ENCODE measurements around the gene FRMD8. TPM values are rescaled to one million over a fixed set of nuclear protein-coding genes. Genes with fewer than 3 reads are reported as not detected.

FRMD8 gene
- total RNA-seq, 1 donor from 2014 or later: 121 TPM

- DNase-seq (ENCODE audit: extremely low read depth, low read depth, low spot score): no peak
These were observed 47.7 kb downstream of the FRMD8 start for GRCh38 chr11:65434057-65434666.

- no peak for DNase-seq (ENCODE audit: extremely low read depth, low read depth, low spot score)
These were observed 48.4 kb downstream of the FRMD8 start for GRCh38 chr11:65434667-65435410.

GRCh38 chr11:65435411-65435931 lies 49.0 kb downstream of the FRMD8 start:
- no peak for DNase-seq (ENCODE audit: extremely low read depth, low read depth, low spot score)

GRCh38 chr11:65435981-65436411 lies 49.6 kb downstream of the FRMD8 start:
- no peak for DNase-seq (ENCODE audit: extremely low read depth, low read depth, low spot score)

- no peak for DNase-seq (ENCODE audit: extremely low read depth, low read depth, low spot score)
These were observed 50.1 kb downstream of the FRMD8 start for GRCh38 chr11:65436412-65437032.

- DNase-seq (ENCODE audit: extremely low read depth, low read depth, low spot score): no peak
These were observed 51.2 kb downstream of the FRMD8 start for GRCh38 chr11:65437436-65438227.

- DNase-seq (ENCODE audit: extremely low read depth, low read depth, low spot score): no peak
These were observed 52.1 kb downstream of the FRMD8 start for GRCh38 chr11:65438257-65439151.

GRCh38 chr11:65439331-65440181 lies 53.1 kb downstream of the FRMD8 start:
- no peak for DNase-seq (ENCODE audit: extremely low read depth, low read depth, low spot score)

GRCh38 chr11:65440831-65441499 lies 54.5 kb downstream of the FRMD8 start:
- no peak for DNase-seq (ENCODE audit: extremely low read depth, low read depth, low spot score)

GRCh38 chr11:65442842-65443331 lies 56.5 kb downstream of the FRMD8 start:
- DNase-seq (ENCODE audit: extremely low read depth, low read depth, low spot score): no peak

GRCh38 chr11:65444314-65445051 lies 58.0 kb downstream of the FRMD8 start:
- DNase-seq (ENCODE audit: extremely low read depth, low read depth, low spot score): no peak

GRCh38 chr11:65445101-65445603 lies 58.7 kb downstream of the FRMD8 start:
- DNase-seq (ENCODE audit: extremely low read depth, low read depth, low spot score): no peak

GRCh38 chr11:65445604-65446445 lies 59.4 kb downstream of the FRMD8 start:
- no peak for DNase-seq (ENCODE audit: extremely low read depth, low read depth, low spot score)

- DNase-seq (ENCODE audit: extremely low read depth, low read depth, low spot score): no peak
These were observed 60.2 kb downstream of the FRMD8 start for GRCh38 chr11:65446446-65447277.

GRCh38 chr11:65448074-65448417 lies 61.6 kb downstream of the FRMD8 start:
- no peak for DNase-seq (ENCODE audit: extremely low read depth, low read depth, low spot score)
